ENCODE data around the gene FUT7.

The FUT7 gene

DNA sequence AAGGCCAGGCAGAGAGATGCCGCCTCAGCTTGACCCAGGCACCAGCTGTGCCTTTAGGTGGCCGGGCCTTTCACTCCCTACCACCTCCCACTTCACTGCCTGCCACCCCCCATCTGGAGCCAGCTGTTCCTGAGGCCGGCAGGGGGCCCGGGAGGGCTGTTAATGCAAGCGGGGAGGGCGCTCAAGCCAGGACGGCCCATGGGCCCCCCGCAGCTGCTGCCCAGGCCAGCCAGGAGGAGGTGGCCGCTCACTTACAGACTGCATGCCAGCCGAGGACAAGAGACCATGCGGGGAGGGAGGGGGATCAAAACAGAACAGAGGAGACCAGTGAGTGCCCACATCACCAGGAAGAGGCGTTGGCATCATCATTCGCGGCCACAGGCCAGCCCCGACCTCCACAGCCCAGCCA lies 8.3 kb downstream of the FUT7 start:
- TF ChIP-seq, protein P1, sequence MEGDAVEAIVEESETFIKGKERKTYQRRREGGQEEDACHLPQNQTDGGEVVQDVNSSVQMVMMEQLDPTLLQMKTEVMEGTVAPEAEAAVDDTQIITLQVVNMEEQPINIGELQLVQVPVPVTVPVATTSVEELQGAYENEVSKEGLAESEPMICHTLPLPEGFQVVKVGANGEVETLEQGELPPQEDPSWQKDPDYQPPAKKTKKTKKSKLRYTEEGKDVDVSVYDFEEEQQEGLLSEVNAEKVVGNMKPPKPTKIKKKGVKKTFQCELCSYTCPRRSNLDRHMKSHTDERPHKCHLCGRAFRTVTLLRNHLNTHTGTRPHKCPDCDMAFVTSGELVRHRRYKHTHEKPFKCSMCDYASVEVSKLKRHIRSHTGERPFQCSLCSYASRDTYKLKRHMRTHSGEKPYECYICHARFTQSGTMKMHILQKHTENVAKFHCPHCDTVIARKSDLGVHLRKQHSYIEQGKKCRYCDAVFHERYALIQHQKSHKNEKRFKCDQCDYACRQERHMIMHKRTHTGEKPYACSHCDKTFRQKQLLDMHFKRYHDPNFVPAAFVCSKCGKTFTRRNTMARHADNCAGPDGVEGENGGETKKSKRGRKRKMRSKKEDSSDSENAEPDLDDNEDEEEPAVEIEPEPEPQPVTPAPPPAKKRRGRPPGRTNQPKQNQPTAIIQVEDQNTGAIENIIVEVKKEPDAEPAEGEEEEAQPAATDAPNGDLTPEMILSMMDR (IDR thresholded peaks at IDR 0.05), result no peak

DNA sequence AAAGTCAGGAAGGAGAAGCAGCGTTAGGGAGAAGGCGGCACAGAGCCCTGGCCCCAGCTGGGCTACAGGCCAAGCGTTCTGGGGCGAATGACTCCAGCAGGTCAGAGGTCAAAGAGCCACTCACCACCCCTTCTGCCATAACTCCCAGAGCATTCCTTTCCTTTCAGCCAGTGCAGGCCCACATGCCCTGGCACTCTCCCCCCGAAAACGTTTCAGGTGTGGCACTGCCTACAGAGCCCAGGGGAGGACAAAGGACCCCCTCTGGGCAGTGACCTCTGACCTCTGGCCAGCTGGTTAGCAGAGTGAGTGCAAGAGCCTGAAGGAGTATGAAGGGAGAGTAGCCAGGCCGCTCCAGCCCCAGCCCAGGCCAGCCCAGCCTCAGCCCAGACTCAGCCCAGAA lies 8.7 kb downstream of the FUT7 start:
- TF ChIP-seq, protein P1 (IDR thresholded peaks at IDR 0.05), result no peak

DNA sequence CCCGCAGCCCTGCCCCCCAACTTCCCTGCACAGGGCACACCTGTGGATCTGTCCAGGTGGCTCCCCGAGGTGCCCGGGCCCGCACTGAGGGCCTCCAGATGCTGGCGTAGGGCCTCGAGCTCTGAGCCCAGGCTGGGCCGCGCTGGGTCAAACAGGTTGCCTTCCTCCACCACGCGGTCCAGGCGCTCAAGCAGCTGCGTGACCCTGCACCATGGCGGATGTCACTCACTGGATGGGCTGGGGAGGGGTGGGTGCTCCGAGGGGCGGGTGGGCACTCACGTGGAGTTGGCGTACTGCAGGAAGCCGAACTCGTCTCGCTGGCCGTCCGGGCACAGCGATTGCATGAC lies 9.3 kb downstream of the FUT7 start:
- TF ChIP-seq, protein P1 (IDR thresholded peaks at IDR 0.05), result no peak

DNA sequence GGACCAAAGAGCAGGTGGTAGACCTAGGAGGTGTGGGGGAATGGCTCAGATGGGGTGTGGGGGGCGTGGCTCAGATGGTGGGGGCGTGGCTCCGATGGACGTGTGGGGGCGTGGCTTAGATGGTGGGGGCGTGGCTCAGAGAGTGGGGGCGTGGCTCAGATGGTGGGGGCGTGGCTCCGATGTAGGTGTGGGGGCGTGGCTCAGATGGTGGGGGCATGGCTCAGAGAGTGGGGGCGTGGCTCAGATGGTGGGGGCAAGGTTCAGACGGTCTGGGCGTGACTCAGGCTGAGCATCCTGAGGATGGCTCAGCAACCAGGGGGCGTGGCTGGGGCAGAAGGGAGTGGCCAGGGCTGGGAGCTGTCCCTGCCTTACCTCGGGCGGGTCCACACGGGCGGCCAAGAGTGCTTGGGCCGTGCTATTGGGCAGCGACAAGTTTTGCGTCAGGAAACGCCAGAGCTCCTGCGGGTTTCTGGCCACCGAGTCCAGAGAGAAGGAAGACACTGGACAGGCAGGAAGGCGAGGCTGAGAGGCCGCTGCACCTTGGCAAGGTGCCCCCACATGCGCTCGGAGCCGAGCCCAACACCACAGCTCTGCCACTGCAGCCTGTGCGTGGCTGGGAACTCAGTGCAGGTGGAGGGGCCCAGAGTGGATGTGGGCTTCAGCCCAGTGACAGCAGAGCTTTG lies 9.8 kb downstream of the FUT7 start:
- TF ChIP-seq, protein P1 (IDR thresholded peaks at IDR 0.05), result no peak

DNA sequence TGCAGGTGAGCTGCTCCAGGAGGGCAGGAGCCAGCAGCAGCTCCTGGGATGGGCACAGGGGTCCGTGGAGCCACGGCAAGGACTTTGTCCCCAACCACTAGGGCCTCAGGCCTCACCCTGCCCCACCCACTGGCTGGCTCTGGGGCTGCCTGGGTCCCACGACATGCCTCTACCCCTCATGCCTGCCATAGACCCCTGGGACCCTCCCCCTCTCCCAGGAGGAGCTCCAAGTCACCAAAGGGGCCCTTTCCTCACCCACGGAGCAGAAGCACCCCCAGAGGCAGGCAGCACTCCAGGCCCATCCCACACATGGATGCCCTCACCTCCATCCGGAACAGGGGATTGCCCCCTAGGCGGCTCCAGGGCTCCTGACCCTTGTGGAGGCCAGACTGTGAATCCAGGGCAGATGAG lies 10.3 kb downstream of the FUT7 start:
- TF ChIP-seq, protein P1 (IDR thresholded peaks at IDR 0.05), result no peak

DNA sequence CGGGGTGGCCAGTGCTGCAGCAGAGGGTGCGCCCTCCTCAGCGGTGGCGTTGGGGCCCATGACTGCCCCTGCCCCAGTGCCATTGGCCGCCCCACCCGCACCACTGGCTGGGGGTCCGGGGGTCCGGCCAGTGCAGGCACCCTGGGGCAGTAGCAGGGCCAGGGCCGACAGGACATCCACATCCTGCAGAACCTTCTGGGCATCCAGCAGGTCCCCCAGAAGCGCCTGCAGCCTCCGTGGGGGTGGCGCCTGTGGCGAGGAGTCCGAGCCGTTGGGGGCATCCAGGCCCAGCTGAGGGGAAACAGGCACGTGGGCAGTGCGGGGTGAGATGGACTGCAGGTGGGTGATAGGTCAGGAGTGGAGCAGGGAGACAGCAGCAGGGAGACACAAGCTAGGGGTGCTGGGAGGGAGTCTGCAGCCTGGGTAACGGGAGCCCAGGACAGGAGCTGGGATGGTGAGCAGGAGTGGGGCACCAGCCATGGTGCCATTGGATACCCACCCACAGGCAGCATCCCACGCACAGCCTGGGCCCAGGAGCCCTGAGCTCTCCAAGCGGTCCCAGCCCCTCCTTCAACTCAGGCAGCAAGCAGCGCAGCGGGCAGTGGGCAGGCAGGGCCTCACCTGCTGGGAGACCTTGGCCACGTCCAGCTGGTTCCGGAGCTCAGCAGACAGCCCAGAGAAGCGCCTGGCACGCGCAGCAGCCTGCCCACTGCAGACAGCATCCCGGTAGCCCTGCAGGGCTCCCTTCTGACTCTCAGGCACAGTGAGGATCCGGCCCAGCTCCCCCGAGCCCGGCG lies 10.9 kb downstream of the FUT7 start:
- TF ChIP-seq, protein P1 (IDR thresholded peaks at IDR 0.05), result no peak

DNA sequence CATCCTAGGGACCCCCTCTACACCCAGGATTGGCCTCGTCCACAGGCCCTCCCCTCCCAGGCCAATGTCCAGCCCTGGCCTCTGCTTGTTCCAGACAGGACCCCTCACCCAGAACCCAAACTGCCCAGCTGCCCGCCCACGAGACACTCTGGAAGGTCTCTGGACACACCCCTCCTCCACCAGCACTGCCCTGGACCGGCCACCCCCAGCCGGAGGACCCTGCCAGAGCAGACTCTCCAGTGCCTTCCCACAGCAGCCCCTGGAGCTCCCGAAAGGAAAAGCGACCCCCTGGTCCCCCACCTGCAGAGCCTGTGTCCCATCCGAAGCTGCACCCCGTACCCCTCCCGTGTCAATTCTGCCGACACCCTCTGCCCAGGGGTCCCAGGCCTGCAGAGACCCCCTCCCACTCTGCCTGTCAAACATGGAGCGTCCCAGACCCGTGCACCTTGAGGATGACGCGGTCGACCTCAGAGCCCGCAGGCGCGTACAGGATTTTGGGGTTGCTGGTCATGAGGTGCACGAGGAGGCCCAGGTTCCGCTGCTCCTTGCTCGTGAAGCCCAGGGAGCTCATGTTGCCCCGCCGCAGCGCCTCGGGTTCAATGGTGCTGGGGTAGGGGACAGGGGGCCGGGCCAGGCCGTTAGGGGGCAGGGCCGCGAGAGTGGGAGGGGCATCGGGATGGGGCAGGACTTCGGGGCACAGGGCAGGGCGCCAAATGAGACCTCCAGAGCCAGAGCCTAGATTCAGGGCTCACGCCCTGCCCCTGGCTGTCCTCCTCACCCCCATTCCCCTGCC lies 11.8 kb downstream of the FUT7 start:
- TF ChIP-seq, protein P1 (IDR thresholded peaks at IDR 0.05), result no peak

Measured in LNCAP (cell line).